Upper lobe of right lung (tissue), 1 donor: ENCODE measurements around the gene GAPT. TPM values are rescaled to one million over a fixed set of nuclear protein-coding genes. Genes with fewer than 3 reads are reported as not detected.
A peak's percentile ranks its signal among the peaks of the same experiment; 100 is the strongest.

Experiments used
- ATAC-seq: fragments of 200-7000 bp; cut with Tn5 transposase; one replicate; pipeline ENCODE4 v1.9.1; 2020; ENCODE audit warnings: mild to moderate bottlenecking, moderate library complexity
- DNase-seq: peaks from one replicate; pipeline ENCODE4 v3.0.0-alpha.2; 2020
- H3K27ac ChIP-seq: fragments of 200-600 bp; one replicate; pipeline ENCODE4 v1.8.0; 2022
- H3K27me3 ChIP-seq: fragments of 200-600 bp; one replicate; pipeline ENCODE4 v1.8.0; 2022; ENCODE audit warnings: mild to moderate bottlenecking
- H3K36me3 ChIP-seq: fragments of 200-600 bp; one replicate; pipeline ENCODE4 v1.8.0; 2022
- H3K4me1 ChIP-seq: fragments of 200-600 bp; one replicate; pipeline ENCODE4 v1.8.0; 2022
- H3K4me3 ChIP-seq: fragments of 200-600 bp; one replicate; pipeline ENCODE4 v1.8.0; 2022; ENCODE audit warnings: mild to moderate bottlenecking
- H3K9me3 ChIP-seq: fragments of 200-600 bp; one replicate; pipeline ENCODE4 v1.8.0; 2022
- intact Hi-C: fragments of 100-400 bp; cut with DNase I; formaldehyde crosslinking; loops from one replicate; pipeline ENCODE4 v1.11.0; 2022
- total RNA-seq: library from RNA; stranded (reverse); fragmentation: NEBNext Ultra II Directional; extraction: Animal tissue kit (Norgen Biotek cat#: 25700); gene quantifications from one replicate; pipeline ENCODE4 v1.2.1, GENCODE V29; 2021
- TF ChIP-seq, protein P1 (sequence below): fragments of 200-600 bp; IDR thresholded peaks from one replicate; pipeline ENCODE4 v1.8.0; 2022; ENCODE audit warnings: antibody characterized with exemption
- donor health status: DM: no; HTN: yes; CAD: no; lungs with severe emphysema.

The GAPT gene
- total RNA-seq, 1 donor from 2014 or later, result 5.2 TPM

GRCh38 chr5:58462154-58462553 lies 29.1 kb upstream of the GAPT start:
- H3K4me3 ChIP-seq, result no peak overlapping the region
- H3K27me3 ChIP-seq, result no peaks in the 10 kb centered on the region
- no peak for DNase-seq
- intact Hi-C loops, result loop anchor here (5.0 to 10.0 kb wide), 2 partner anchors 685 to 1167 kb away; no protein-coding TSS in a partner anchor
- TF ChIP-seq, protein P1, sequence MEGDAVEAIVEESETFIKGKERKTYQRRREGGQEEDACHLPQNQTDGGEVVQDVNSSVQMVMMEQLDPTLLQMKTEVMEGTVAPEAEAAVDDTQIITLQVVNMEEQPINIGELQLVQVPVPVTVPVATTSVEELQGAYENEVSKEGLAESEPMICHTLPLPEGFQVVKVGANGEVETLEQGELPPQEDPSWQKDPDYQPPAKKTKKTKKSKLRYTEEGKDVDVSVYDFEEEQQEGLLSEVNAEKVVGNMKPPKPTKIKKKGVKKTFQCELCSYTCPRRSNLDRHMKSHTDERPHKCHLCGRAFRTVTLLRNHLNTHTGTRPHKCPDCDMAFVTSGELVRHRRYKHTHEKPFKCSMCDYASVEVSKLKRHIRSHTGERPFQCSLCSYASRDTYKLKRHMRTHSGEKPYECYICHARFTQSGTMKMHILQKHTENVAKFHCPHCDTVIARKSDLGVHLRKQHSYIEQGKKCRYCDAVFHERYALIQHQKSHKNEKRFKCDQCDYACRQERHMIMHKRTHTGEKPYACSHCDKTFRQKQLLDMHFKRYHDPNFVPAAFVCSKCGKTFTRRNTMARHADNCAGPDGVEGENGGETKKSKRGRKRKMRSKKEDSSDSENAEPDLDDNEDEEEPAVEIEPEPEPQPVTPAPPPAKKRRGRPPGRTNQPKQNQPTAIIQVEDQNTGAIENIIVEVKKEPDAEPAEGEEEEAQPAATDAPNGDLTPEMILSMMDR, result no peak
- H3K4me1 ChIP-seq, result no peaks in the 10 kb centered on the region
- H3K36me3 ChIP-seq, result peaks cover 10% of the 10 kb centered on the region
- H3K27ac ChIP-seq, result peak overlapping the region; percentile 31
- no peak for ATAC-seq
- H3K9me3 ChIP-seq, result no peaks in the 10 kb centered on the region

GRCh38 chr5:58462623-58463230 lies 28.5 kb upstream of the GAPT start:
- ATAC-seq, result no peak
- intact Hi-C loops, result loop anchor here (5.0 to 10.0 kb wide), 2 partner anchors 685 to 1168 kb away; no protein-coding TSS in a partner anchor
- no peaks in the 10 kb centered on the region for H3K27me3 ChIP-seq
- no peak overlapping the region for H3K4me3 ChIP-seq
- H3K4me1 ChIP-seq, result no peaks in the 10 kb centered on the region
- no peak overlapping the region for H3K27ac ChIP-seq
- H3K9me3 ChIP-seq, result no peaks in the 10 kb centered on the region
- H3K36me3 ChIP-seq, result peaks cover 5% of the 10 kb centered on the region
- no peak for DNase-seq
- TF ChIP-seq, protein P1, result peak; percentile 64

- H3K4me3 ChIP-seq, result no peak overlapping the region
- no peak for DNase-seq
- no peaks in the 10 kb centered on the region for H3K9me3 ChIP-seq
- ATAC-seq, result peak; percentile 80
- intact Hi-C loops, result loop anchor here (5.0 to 10.0 kb wide), 2 partner anchors 975 to 1172 kb away; no protein-coding TSS in a partner anchor
- no peaks in the 10 kb centered on the region for H3K27me3 ChIP-seq
- no peaks in the 10 kb centered on the region for H3K4me1 ChIP-seq
- H3K36me3 ChIP-seq, result no peaks in the 10 kb centered on the region
- TF ChIP-seq, protein P1, result no peak
- no peak overlapping the region for H3K27ac ChIP-seq
Measured at GRCh38 chr5:58466939-58467338, 24.3 kb upstream of the GAPT start.

DNA sequence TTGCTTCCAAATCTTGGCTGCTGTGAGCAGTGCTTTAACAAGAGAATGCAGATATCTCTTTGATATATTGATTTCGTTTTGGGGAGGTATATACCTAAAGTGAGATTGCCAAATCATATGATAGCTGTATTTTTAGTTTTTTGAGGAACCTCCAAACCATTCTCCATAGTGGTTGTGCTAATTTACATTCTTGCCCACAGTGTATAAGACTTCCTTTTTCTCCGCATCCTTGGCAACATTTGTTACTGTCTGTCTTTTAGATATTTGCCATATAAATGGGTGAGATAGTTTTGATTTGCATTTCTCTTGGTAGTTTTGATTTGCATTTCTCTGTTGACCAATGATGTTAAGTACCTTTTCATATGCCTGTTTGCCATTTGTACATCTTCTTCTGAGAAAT lies 21.3 kb upstream of the GAPT start:
- Histone ChIP-seq H3K27ac (no peak overlapping the region), H3K4me3 (no peak overlapping the region), H3K9me3 (no peaks in the 10 kb centered on the region), H3K27me3 (no peaks in the 10 kb centered on the region), H3K4me1 (no peaks in the 10 kb centered on the region), H3K36me3 (no peaks in the 10 kb centered on the region)
- ATAC-seq (no peak), DNase-seq (no peak)
- TF ChIP-seq, protein P1, result no peak
- intact Hi-C loops, result loop anchor here (5.0 to 10.0 kb wide), 2 partner anchors 978 to 1175 kb away; no protein-coding TSS in a partner anchor

- H3K27ac ChIP-seq, result no peak overlapping the region
- ATAC-seq (no peak), DNase-seq (no peak)
- no peaks in the 10 kb centered on the region for H3K27me3 ChIP-seq
- H3K9me3 ChIP-seq, result no peaks in the 10 kb centered on the region
- no peaks in the 10 kb centered on the region for H3K4me1 ChIP-seq
- TF ChIP-seq, protein P1, result no peak
- H3K4me3 ChIP-seq, result no peak overlapping the region
- H3K36me3 ChIP-seq, result no peaks in the 10 kb centered on the region
- intact Hi-C loops, result no loop called here
Measured at GRCh38 chr5:58475404-58475803, 15.8 kb upstream of the GAPT start.
